ENCODE results near the gene ADAMTS8. TPM values are rescaled to one million over a fixed set of nuclear protein-coding genes. Genes with fewer than 3 reads are reported as not detected.

ADAMTS8 gene
- total RNA-seq, 1 donor: not detected

DNA sequence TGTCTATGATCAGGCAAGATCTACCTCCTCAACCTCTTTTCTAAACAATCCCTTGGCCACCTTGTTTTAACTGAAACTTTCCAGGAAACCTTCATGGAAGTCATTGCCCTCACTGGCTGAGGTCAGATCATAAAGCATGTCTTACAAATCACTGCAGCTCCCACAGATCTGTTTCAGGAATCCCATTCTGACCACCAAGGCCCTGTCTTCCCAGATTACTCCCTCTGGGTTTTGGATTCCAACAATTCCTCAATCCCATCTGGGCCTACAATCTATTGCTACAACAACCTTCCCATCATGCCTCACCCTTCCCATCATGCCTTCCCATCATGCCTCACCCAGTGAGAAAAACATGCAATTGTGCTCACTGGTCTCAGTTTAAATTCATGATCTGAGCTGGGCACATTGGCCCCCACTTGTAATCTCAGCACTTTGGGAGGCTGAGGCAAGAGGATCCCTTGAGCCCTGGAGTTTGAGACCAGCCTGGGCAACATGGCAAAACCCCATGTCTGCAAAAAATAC lies 35.9 kb upstream of the ADAMTS8 start:
- Histone ChIP-seq H3K4me1 (ENCODE audit: insufficient read depth, low read length) (no peaks in the 10 kb centered on the region), H3K4me3 (ENCODE audit: insufficient read depth, low read length) (no peak overlapping the region), H3K27me3 (ENCODE audit: insufficient read depth, low read length) (peaks cover 8% of the 10 kb centered on the region), H4K20me1 (ENCODE audit: insufficient read depth, low read length) (no peaks in the 10 kb centered on the region), H3K9me3 (ENCODE audit: low read depth, low read length) (no peaks in the 10 kb centered on the region), H2AFZ (ENCODE audit: low read length) (no peak overlapping the region), H3K36me3 (ENCODE audit: insufficient read depth, low read length) (no peaks in the 10 kb centered on the region), H3K4me2 (ENCODE audit: insufficient read depth, low read length) (no peak overlapping the region), H3K79me2 (ENCODE audit: insufficient read depth, low read length) (no peaks in the 10 kb centered on the region), H3K27ac (ENCODE audit: low read depth, low read length) (no peak overlapping the region)
- TF ChIP-seq, protein P1, sequence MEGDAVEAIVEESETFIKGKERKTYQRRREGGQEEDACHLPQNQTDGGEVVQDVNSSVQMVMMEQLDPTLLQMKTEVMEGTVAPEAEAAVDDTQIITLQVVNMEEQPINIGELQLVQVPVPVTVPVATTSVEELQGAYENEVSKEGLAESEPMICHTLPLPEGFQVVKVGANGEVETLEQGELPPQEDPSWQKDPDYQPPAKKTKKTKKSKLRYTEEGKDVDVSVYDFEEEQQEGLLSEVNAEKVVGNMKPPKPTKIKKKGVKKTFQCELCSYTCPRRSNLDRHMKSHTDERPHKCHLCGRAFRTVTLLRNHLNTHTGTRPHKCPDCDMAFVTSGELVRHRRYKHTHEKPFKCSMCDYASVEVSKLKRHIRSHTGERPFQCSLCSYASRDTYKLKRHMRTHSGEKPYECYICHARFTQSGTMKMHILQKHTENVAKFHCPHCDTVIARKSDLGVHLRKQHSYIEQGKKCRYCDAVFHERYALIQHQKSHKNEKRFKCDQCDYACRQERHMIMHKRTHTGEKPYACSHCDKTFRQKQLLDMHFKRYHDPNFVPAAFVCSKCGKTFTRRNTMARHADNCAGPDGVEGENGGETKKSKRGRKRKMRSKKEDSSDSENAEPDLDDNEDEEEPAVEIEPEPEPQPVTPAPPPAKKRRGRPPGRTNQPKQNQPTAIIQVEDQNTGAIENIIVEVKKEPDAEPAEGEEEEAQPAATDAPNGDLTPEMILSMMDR (IDR thresholded peaks at IDR 0.05; ENCODE audit: extremely low read depth, low read depth, low read length): no peak
- peak; percentile 74 for DNase-seq (ENCODE audit: insufficient read length, low spot score, missing footprints)

DNA sequence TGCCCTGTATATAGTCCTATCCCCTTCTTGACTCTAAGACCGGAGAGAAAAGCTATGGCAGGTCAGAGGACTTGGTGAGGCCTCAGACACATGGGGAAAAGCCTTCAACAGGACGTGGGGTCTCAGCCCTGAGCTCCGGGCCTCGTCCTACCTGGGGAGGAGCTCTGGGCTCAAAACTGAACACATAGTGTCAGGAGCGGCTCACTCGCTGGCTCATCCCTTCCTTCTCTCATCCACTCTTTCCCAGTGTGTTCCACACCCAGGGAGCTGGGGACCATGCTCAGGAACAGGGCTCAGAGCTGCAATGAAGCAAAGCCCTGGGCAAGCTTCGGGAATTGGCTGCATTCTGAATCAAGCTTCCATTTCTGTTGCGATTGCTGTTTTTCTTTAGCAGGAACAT lies 34.5 kb upstream of the ADAMTS8 start:
- H4K20me1 ChIP-seq (ENCODE audit: insufficient read depth, low read length): no peaks in the 10 kb centered on the region
- no peak overlapping the region for H3K27ac ChIP-seq (ENCODE audit: low read depth, low read length)
- peak; percentile 53 for DNase-seq (ENCODE audit: insufficient read length, low spot score, missing footprints)
- H3K9me3 ChIP-seq (ENCODE audit: low read depth, low read length): no peaks in the 10 kb centered on the region
- H3K4me3 ChIP-seq (ENCODE audit: insufficient read depth, low read length): no peak overlapping the region
- H3K36me3 ChIP-seq (ENCODE audit: insufficient read depth, low read length): no peaks in the 10 kb centered on the region
- TF ChIP-seq, protein P1 (IDR thresholded peaks at IDR 0.05; ENCODE audit: extremely low read depth, low read depth, low read length): no peak
- no peak overlapping the region for H2AFZ ChIP-seq (ENCODE audit: low read length)
- no peaks in the 10 kb centered on the region for H3K4me1 ChIP-seq (ENCODE audit: insufficient read depth, low read length)
- peaks cover 8% of the 10 kb centered on the region for H3K27me3 ChIP-seq (ENCODE audit: insufficient read depth, low read length)
- H3K79me2 ChIP-seq (ENCODE audit: insufficient read depth, low read length): no peaks in the 10 kb centered on the region
- H3K4me2 ChIP-seq (ENCODE audit: insufficient read depth, low read length): no peak overlapping the region

DNA sequence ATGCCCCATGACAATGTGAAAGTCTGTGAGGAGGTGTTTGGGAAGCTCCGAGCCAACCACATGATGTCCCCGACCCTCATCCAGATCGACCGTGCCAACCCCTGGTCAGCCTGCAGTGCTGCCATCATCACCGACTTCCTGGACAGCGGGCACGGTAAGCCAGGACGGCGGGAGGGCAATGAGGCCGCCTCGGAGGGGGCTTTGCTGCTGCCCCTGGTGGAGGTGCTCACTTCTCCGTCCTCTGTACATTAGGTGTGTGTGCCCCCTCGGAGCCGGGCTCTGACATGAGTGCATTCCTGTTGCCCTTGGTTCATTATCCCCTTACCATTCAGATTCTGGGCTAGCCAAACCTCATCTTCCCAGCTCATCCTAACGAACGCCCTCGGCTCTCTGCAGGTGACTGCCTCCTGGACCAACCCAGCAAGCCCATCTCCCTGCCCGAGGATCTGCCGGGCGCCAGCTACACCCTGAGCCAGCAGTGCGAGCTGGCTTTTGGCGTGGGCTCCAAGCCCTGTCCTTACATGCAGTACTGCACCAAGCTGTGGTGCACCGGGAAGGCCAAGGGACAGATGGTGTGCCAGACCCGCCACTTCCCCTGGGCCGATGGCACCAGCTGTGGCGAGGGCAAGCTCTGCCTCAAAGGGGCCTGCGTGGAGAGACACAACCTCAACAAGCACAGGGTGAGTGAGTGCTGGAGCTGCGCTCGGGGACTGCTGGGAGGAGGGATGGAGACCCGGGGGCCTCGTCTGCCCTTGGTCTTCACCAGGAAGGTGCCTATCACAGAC lies 33.9 kb upstream of the ADAMTS8 start:
- Histone ChIP-seq H3K36me3 (ENCODE audit: insufficient read depth, low read length) (no peaks in the 10 kb centered on the region), H4K20me1 (ENCODE audit: insufficient read depth, low read length) (no peaks in the 10 kb centered on the region), H3K27me3 (ENCODE audit: insufficient read depth, low read length) (peaks cover 8% of the 10 kb centered on the region), H3K79me2 (ENCODE audit: insufficient read depth, low read length) (no peaks in the 10 kb centered on the region), H3K4me3 (ENCODE audit: insufficient read depth, low read length) (no peak overlapping the region), H3K4me1 (ENCODE audit: insufficient read depth, low read length) (no peaks in the 10 kb centered on the region), H3K9me3 (ENCODE audit: low read depth, low read length) (no peaks in the 10 kb centered on the region), H2AFZ (ENCODE audit: low read length) (no peak overlapping the region), H3K4me2 (ENCODE audit: insufficient read depth, low read length) (no peak overlapping the region), H3K27ac (ENCODE audit: low read depth, low read length) (no peak overlapping the region)
- DNase-seq (ENCODE audit: insufficient read length, low spot score, missing footprints): peak; percentile 45
- TF ChIP-seq, protein P1 (IDR thresholded peaks at IDR 0.05; ENCODE audit: extremely low read depth, low read depth, low read length): no peak

DNA sequence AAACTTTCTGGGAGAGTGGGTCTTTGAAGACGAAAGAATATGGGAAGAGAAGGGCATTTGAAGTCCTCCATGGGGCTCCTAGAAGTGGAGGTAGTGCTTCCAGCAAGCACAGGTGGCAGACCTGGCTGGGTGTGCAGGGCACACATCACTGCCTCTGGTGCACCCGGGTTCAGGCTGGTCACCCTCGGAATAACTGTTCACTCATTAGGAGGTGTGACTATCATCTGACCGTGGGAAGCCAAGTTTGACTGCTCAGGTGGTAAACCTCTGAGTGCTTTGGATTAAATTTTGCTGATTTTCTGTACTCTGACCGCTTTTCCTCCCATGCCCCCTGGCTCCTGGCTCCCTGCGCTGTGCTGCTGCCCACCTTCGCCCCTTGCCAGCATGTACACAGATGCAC lies 31.1 kb upstream of the ADAMTS8 start:
- H3K4me3 ChIP-seq (ENCODE audit: insufficient read depth, low read length): no peak overlapping the region
- H3K27ac ChIP-seq (ENCODE audit: low read depth, low read length): no peak overlapping the region
- no peaks in the 10 kb centered on the region for H3K36me3 ChIP-seq (ENCODE audit: insufficient read depth, low read length)
- no peaks in the 10 kb centered on the region for H3K79me2 ChIP-seq (ENCODE audit: insufficient read depth, low read length)
- TF ChIP-seq, protein P1 (IDR thresholded peaks at IDR 0.05; ENCODE audit: extremely low read depth, low read depth, low read length): no peak
- H3K4me1 ChIP-seq (ENCODE audit: insufficient read depth, low read length): no peaks in the 10 kb centered on the region
- no peak overlapping the region for H3K4me2 ChIP-seq (ENCODE audit: insufficient read depth, low read length)
- no peak for DNase-seq (ENCODE audit: insufficient read length, low spot score, missing footprints)
- H2AFZ ChIP-seq (ENCODE audit: low read length): no peak overlapping the region
- H3K27me3 ChIP-seq (ENCODE audit: insufficient read depth, low read length): peaks cover 8% of the 10 kb centered on the region
- no peaks in the 10 kb centered on the region for H4K20me1 ChIP-seq (ENCODE audit: insufficient read depth, low read length)
- no peaks in the 10 kb centered on the region for H3K9me3 ChIP-seq (ENCODE audit: low read depth, low read length)

Measured in osteoblast (primary cell).